Left lung (tissue), 14 donors: ENCODE data around the gene ACBD4. TPM values are rescaled to one million over a fixed set of nuclear protein-coding genes. Genes with fewer than 3 reads are reported as not detected.
A peak's percentile ranks its signal among the peaks of the same experiment; 100 is the strongest.

ENCODE experiments used
- ATAC-seq: fragments of 200-7000 bp; cut with Tn5 transposase; one replicate; pipeline ENCODE4 v1.9.1; 2020; ENCODE audit warnings: moderate library complexity
- DNase-seq, 4 donors: peaks; one replicate each; pipeline ENCODE4 v3.0.0-alpha.2; 2013 to 2020
- H3K27ac ChIP-seq, 2 donors: fragments of 200-600 bp; sonication (generic) in 1 of 2; one replicate each; pipeline versions ENCODE4 v1.5.0 to v1.8.0; 2020 to 2021
- H3K27me3 ChIP-seq, 2 donors: fragments of 200-600 bp; sonication (generic) in 1 of 2; one replicate each; pipeline versions ENCODE4 v1.5.0 to v1.8.0; 2020 to 2021
- H3K36me3 ChIP-seq, 2 donors: fragments of 200-600 bp; sonication (generic) in 1 of 2; one replicate each; pipeline versions ENCODE4 v1.5.0 to v1.8.0; 2020 to 2021
- H3K4me1 ChIP-seq, 2 donors: fragments of 200-600 bp; one replicate each; pipeline ENCODE4 v1.8.0; 2021
- H3K4me3 ChIP-seq, 2 donors: fragments of 200-600 bp; sonication (generic) in 1 of 2; one replicate each; pipeline versions ENCODE4 v1.5.0 to v1.8.0; 2020 to 2021; ENCODE audit warnings: mild to moderate bottlenecking in 1 of 2
- H3K9me3 ChIP-seq, 2 donors: fragments of 200-600 bp; sonication (generic) in 1 of 2; one replicate each; pipeline versions ENCODE4 v1.5.0 to v1.8.0; 2020 to 2021
- intact Hi-C, 2 donors: fragments of 100-400 bp; cut with DNase I; formaldehyde crosslinking; loops; one replicate each; pipeline versions ENCODE4 v1.11.2 to v1.14.2; 2022
- long read RNA-seq, 12 donors: library from polyadenylated mRNA in 2 of 12; unstranded in 2 of 12; transcript quantifications; one replicate each; pipeline ENCODE4 v2.0.0 and lab custom pipeline, GENCODE V29; 2019 to 2026
- polyA plus RNA-seq, 6 donors: library from polyadenylated mRNA; unstranded; fragments of 120-200 nt; gene quantifications; one replicate each; pipeline ENCODE4 v1.2.1, GENCODE V29; 2013; ENCODE audit not compliant: insufficient read length in 6 of 6
- total RNA-seq, 2 donors: library from RNA; stranded (reverse); fragmentation: NEBNext Ultra II Directional; extraction: Animal tissue kit (Norgen Biotek cat#: 25700); gene quantifications; one replicate each; pipeline ENCODE4 v1.2.1, GENCODE V29; 2021
- TF ChIP-seq, protein P1 (sequence below), 2 donors: fragments of 200-600 bp; sonication (generic) in 1 of 2; IDR thresholded peaks; one replicate each; pipeline versions ENCODE4 v1.5.0 to v1.8.0; 2021; ENCODE audit warnings: antibody characterized with exemption in 2 of 2
- donor health status: DM: no; HTN: yes; CAD: no.
- donor health status: DM: no; HTN: no; CAD: no.

ACBD4 gene, protein sequence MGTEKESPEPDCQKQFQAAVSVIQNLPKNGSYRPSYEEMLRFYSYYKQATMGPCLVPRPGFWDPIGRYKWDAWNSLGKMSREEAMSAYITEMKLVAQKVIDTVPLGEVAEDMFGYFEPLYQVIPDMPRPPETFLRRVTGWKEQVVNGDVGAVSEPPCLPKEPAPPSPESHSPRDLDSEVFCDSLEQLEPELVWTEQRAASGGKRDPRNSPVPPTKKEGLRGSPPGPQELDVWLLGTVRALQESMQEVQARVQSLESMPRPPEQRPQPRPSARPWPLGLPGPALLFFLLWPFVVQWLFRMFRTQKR
- total RNA-seq (10 to 100 TPM; 10.6 to 15.7 TPM), polyA plus RNA-seq (10 to 100 TPM; 12.5 to 15.9 (median 15.0) TPM)
- long read RNA-seq, donor 1, partial matches to known transcripts, result 5 of 7 reads
- long read RNA-seq, donor 1, other reads (novel, unspliced or antisense), result 0 of 7 reads
- long read RNA-seq, donor 2, partial matches to known transcripts, result 7 of 10 reads
- long read RNA-seq, donor 2, other reads (novel, unspliced or antisense), result 0 of 10 reads
- long read RNA-seq, donor 3, partial matches to known transcripts, result 0 of 1 reads
- long read RNA-seq, donor 3, other reads (novel, unspliced or antisense), result 0 of 1 reads
- long read RNA-seq, donor 4, partial matches to known transcripts, result 0 of 5 reads
- long read RNA-seq, donor 4, other reads (novel, unspliced or antisense), result 3 of 5 reads
- long read RNA-seq, donor 5, partial matches to known transcripts, result 10 of 14 reads
- long read RNA-seq, donor 5, other reads (novel, unspliced or antisense), result 0 of 14 reads
- long read RNA-seq, donor 6, result 0 reads
- long read RNA-seq, donor 7, result 0 reads
- long read RNA-seq, donor 8, partial matches to known transcripts, result 0 of 1 reads
- long read RNA-seq, donor 8, other reads (novel, unspliced or antisense), result 0 of 1 reads
- long read RNA-seq, donor 9, result 0 reads
- long read RNA-seq, donor 10, partial matches to known transcripts, result 0 of 1 reads
- long read RNA-seq, donor 10, other reads (novel, unspliced or antisense), result 0 of 1 reads
- long read RNA-seq, donor 11, result 0 reads
- long read RNA-seq, donor 12, partial matches to known transcripts, result 0 of 2 reads
- long read RNA-seq, donor 12, other reads (novel, unspliced or antisense), result 0 of 2 reads

DNA sequence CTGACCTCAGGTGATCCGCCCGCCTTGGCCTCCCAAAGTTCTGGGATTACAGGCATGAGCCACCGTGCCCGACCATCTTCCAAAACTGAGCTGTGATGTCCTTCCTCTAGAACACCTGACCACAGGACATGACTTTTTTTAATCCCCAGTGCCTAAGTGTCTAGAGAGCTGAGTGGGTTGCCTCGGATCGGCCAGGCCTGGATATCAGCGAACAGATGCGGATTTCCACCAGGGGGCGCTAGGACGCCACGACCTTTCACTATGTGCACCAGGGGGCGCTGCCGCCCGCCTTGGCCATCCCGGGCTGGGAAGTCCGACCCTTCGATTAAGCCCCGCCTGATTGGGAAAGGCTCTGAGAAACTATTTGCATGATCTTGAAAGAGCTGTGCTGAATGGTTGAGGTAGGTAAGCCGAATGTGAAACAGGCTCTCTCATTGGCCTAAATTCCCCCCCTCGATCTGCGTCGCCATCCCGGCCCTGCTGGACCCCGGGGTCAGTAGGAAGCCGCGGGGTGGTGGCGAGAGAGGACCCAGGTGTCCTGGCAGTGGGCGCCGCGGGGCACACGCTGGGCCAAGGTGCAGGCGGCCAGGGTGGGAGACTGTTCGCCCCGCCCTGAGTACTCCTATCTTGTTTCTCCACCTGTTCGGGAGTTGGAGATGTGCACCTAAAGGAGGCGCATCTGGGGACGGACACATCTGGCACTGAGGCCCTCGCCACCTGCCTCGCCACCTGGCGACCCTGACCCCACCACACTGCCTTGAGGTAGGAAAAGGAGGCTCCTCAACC lies at the start of gene ACBD4:
Gene ACBD4, plus strand, starts transcription at position 496 of the 786 bp plus-strand sequence. CDS start 458 bp downstream, outside the sequence.
- TF ChIP-seq, protein P1, sequence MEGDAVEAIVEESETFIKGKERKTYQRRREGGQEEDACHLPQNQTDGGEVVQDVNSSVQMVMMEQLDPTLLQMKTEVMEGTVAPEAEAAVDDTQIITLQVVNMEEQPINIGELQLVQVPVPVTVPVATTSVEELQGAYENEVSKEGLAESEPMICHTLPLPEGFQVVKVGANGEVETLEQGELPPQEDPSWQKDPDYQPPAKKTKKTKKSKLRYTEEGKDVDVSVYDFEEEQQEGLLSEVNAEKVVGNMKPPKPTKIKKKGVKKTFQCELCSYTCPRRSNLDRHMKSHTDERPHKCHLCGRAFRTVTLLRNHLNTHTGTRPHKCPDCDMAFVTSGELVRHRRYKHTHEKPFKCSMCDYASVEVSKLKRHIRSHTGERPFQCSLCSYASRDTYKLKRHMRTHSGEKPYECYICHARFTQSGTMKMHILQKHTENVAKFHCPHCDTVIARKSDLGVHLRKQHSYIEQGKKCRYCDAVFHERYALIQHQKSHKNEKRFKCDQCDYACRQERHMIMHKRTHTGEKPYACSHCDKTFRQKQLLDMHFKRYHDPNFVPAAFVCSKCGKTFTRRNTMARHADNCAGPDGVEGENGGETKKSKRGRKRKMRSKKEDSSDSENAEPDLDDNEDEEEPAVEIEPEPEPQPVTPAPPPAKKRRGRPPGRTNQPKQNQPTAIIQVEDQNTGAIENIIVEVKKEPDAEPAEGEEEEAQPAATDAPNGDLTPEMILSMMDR (IDR thresholded peaks at IDR 0.05), result peak; percentile 100
- intact Hi-C loops, result loop anchor here (5.0 to 10.0 kb wide), 2 partner anchors 59 to 62 kb away; no protein-coding TSS in a partner anchor
- Histone ChIP-seq H3K27ac (peak within 1 kb of the TSS in 1 of 2 donors; percentile 74), H3K27me3 (no peaks in the 10 kb centered on the region), H3K4me3 (peak within 1 kb of the TSS; percentile 64 to 68), H3K4me1 (peaks cover 13 to 32% of the 10 kb centered on the region in 2 donors), H3K36me3 (no peaks in the 10 kb centered on the region), H3K9me3 (no peaks in the 10 kb centered on the region)
- DNase-seq (peak; percentile 94 to 98 (median 98)), ATAC-seq (peak; percentile 82)

DNA sequence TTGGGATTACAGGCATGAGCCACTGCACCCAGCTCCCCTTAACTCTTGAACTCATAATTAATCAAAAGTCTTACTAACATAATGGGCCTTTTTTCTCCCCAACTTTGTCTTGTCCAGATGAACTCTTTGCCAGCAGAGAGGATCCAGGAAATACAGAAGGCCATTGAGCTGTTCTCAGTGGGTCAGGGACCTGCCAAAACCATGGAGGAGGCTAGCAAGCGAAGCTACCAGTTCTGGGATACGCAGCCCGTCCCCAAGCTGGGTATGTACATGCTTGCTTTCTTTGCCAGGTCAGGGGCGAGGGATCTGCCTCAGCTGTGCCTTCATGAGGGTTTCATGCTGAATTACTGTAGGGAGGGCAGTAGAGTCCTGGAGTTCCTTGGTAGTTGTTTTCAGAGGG lies 49.1 kb upstream of the ACBD4 start:
- Histone ChIP-seq H3K36me3 (peaks cover 0 to 99% of the 10 kb centered on the region in 2 donors), H3K27me3 (no peaks in the 10 kb centered on the region), H3K9me3 (no peaks in the 10 kb centered on the region), H3K4me1 (no peaks in the 10 kb centered on the region), H3K4me3 (no peak overlapping the region), H3K27ac (no peak overlapping the region)
- DNase-seq (no peak), ATAC-seq (no peak)
- intact Hi-C loops, result no loop called here
- TF ChIP-seq, protein P1 (IDR thresholded peaks at IDR 0.05), result no peak

DNA sequence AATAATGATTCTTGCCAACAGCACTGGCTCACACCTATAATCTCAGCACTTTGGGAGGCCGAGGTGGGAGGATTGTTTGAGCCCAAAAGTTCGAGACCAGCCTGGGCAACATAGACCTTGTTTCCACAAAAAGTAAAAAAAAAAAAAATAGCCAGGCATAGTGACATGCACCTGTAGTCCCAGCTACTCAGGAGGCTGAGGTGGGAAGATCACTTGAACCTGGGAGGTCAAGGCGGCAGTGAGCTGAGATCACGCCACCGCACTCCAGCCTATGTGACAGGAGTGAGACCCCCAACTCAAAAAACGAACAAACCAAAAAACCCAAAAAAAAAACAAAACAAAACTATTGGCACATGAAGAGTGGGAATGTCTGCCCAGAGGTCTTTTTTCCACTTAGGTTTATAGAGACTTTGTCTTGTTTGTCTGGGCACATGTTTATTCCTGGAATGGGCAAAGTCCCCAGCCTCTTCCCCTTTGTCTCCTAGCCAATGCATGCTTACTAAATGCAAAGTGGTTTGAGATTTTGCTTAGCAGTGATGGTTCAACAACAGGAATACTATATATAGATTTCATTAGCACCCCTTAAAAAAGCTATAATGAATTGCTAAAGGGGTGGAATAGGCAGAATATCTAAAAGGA lies 48.5 kb upstream of the ACBD4 start:
- TF ChIP-seq, protein P1 (IDR thresholded peaks at IDR 0.05), result no peak
- Histone ChIP-seq H3K36me3 (peaks cover 0 to 99% of the 10 kb centered on the region in 2 donors), H3K4me3 (no peak overlapping the region), H3K27me3 (no peaks in the 10 kb centered on the region), H3K27ac (no peak overlapping the region), H3K4me1 (no peaks in the 10 kb centered on the region), H3K9me3 (no peaks in the 10 kb centered on the region)
- ATAC-seq (no peak), DNase-seq (no peak)
- intact Hi-C loops, result no loop called here

DNA sequence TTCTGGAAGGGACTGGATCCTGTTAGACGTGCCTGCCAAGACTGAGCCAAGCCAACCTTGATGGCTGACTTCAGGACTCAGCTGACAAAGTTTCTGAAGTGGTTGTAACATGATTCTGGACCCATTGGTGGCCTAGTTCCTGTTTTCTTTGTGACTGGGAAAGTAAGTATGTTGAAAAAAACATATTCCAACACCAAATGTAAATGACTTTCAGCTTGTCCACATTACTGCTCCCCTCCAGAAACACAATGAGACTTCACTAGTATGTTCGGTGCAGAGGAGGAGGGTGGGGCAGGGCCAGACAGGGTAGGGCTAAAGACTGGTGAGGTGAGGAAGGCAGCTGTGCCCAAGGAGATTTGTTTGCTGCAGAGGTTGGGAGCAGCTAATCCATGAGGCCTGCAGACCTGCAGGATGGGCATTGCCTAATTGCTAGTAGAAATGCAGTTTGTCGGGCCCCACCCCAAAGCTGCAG lies 47.9 kb upstream of the ACBD4 start:
- H3K9me3 ChIP-seq, result no peaks in the 10 kb centered on the region
- no peak overlapping the region for H3K27ac ChIP-seq
- TF ChIP-seq, protein P1 (IDR thresholded peaks at IDR 0.05), result no peak
- ATAC-seq, result peak; percentile 22
- H3K4me3 ChIP-seq, result no peak overlapping the region
- H3K4me1 ChIP-seq, result no peaks in the 10 kb centered on the region
- intact Hi-C loops, result no loop called here
- peaks cover 0 to 99% of the 10 kb centered on the region in 2 donors for H3K36me3 ChIP-seq
- peak in 1 of 4 donors; percentile 16 for DNase-seq
- H3K27me3 ChIP-seq, result no peaks in the 10 kb centered on the region
